HG02938 (cell line): Measurements from ENCODE around the gene GPS2.
A peak's percentile ranks its signal among the peaks of the same experiment; 100 is the strongest.

Experiments used
- ATAC-seq: cut with Tn5 transposase; IDR thresholded peaks from one replicate; pipeline ENCODE4 v1.9.1; 2021; ENCODE audit warnings: mild to moderate bottlenecking, moderate library complexity; ENCODE audit not compliant: unreplicated experiment

The GPS2 gene

GRCh38 chr17:7293816-7294613, 21.1 kb downstream of the GPS2 start:
- ATAC-seq: no peak

DNA sequence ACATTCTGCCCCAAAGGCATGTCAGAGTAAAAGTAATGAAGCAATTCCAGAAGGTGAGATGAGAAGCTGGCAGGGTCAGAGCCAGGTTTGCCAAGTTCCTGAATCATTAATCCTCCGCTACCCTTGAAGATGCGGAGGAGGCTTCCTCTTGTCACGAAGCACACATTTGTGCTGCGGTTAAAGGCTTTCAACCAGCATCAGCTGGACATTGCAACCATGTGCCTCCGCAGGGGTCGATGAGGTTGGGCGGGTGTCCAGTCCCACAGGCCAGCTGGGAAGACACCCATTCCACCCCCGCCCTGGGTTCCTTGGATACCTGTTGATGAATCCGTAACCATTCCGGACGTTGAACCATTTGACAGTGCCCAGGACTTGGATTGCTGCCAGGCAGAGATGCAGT, 22.0 kb downstream of the GPS2 start:
- no peak for ATAC-seq

DNA sequence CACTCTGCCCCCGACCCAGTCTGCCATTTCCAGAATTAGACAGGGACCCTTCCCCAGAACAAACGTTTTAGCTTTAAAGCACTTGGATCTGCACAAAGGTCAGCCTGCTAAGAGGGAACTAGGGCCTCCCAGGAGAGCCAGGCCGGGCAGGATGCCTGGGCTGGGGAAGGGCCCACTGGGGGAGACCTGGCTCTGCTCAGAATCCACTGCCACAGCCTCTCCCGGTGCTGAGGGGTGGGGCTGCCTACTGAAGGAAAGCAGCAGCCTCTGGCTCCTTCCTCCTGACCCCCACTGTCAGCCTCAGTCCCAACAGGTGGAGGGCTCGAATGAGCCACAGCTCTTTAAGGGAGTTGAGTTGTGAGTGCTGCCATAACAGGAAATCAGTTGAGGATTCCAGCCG, 22.4 kb downstream of the GPS2 start:
- no peak for ATAC-seq

DNA sequence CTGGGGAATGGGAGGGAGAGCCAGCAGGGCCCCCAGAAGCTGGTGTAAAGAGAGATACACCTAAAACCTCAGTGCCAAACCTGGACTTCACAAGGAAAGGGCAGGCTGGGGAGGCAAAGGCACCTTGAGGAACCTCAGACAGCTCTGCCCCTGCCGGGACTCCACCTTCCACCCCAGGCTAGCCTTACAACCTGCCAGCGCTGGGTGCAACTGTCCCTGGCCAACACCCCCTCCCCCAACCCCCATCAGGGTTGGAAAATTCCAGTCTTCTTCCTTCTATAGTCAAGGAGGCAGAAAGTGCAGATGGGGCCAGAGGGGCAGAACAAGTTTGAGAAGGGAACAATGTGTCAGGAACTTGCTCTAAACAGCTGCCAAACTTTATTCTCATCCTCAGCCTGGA, 23.0 kb downstream of the GPS2 start:
- ATAC-seq: no peak

DNA sequence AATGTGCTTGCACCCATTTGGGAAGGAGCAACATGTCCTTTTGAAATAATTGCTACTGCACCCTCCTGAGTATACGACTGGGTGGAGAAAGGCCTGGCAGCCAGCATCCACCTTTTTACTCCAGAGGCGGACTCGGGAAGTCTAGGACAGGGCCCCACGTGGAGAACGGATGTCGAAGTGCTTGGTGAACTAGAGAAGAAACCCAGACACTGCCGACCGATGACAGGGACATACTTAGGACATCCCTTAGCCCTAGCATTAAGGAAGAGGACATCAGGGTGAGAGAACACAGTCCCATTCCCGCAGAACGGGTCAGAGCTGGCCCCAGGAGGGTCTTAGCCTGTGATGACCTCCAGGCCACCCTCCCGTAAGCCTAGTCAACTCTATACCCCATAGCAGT, 24.5 kb downstream of the GPS2 start:
- ATAC-seq: no peak

DNA sequence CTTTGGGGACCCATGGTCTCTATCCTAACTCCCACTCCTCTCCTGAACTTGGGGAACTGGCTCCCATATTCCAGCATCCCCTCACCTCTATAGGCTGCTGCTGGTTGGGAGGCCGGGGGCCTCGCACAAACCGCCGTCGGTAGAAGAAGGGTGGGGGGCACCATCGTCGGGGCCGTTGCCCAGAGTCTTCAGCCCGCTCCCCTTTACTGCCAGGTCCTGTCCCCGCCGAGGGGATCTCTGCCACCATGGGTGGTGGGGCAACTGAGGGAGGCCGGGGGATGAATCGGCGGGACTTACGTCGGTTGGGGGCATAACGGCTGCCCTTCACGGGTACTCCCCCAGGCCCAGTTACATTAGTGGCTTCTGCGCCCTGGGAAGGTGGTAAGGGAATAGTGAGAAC, 25.0 kb downstream of the GPS2 start:
- ATAC-seq: no peak

GRCh38 chr17:7289256-7290032, 25.7 kb downstream of the GPS2 start:
- no peak for ATAC-seq

DNA sequence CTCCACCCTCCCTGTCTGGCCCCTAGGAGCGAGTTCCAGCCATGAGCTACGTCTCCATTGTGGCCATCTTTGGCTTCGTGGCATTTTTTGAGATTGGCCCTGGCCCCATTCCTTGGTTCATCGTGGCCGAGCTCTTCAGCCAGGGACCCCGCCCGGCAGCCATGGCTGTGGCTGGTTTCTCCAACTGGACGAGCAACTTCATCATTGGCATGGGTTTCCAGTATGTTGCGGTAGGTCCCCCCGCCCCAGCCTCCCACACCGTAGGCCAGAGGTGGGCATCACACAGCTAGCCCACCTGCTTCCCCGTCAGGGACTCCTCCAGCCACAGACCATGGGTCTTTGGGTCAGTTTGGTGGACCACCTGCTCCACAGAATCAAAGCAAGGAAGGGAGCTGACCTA, 29.5 kb downstream of the GPS2 start:
- no peak for ATAC-seq

- no peak for ATAC-seq
These were observed 30.2 kb downstream of the GPS2 start for GRCh38 chr17:7284911-7285310.

GRCh38 chr17:7283471-7284216, 31.5 kb downstream of the GPS2 start:
- ATAC-seq: no peak

DNA sequence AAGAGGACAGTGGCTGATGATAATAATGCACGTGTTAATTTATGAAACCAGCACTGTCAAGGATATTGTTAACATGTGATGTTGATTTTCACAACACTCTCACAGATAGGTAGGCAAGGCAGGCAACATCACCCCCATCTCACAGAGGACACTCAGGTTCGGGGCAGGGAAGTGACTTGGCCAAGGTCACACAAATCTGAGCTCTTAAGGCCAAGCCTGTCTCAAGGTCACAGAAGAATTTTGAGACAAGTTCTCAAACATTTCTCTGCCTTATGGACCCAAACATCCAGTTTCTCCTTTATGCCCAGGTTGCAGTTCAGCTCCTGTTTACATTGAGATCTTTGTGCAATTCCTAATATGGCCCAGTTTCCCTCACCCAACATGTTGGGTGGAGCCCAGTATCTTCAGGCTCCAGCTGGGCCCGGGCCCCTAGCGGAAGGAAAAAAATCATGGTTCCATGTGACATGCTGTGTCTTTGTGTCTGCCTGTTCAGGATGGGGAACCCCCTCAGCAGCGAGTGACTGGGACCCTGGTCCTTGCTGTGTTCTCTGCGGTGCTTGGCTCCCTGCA, 32.3 kb downstream of the GPS2 start:
- ATAC-seq: no peak

- no peak for ATAC-seq
These were observed 33.0 kb downstream of the GPS2 start for GRCh38 chr17:7281953-7282751.

DNA sequence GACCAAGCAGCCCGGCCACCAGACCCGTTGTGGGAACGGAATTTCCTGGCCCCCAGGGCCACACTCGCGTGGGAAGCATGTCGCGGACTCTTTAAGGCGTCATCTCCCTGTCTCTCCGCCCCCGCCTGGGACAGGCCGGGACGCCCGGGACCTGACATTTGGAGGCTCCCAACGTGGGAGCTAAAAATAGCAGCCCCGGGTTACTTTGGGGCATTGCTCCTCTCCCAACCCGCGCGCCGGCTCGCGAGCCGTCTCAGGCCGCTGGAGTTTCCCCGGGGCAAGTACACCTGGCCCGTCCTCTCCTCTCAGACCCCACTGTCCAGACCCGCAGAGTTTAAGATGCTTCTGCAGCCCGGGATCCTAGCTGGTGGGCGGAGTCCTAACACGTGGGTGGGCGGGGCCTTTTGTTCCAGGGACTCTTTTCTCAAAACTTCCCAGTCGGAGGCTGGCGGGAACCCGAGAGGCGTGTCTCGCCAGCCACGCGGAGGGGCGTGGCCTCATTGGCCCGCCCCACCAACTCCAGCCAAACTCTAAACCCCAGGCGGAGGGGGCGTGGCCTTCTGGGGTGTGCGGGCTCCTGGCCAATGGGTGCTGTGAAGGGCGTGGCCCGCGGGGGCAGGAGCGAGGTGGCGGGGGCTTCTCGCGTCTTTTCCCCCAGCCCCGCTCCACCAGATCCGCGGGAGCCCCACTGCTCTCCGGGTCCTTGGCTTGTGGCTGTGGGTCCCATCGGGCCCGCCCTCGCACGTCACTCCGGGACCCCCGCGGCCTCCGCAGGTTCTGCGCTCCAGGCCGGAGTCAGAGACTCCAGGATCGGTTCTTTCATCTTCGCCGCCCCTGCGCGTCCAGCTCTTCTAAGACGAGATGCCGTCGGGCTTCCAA, 33.8 kb downstream of the GPS2 start, which contains the start of gene SLC2A4:
TSS of gene SLC2A4 (plus strand) at position 645 of the 879 bp plus-strand sequence. CDS start at position 862, 217 bp downstream.
- peak; percentile 43 for ATAC-seq

DNA sequence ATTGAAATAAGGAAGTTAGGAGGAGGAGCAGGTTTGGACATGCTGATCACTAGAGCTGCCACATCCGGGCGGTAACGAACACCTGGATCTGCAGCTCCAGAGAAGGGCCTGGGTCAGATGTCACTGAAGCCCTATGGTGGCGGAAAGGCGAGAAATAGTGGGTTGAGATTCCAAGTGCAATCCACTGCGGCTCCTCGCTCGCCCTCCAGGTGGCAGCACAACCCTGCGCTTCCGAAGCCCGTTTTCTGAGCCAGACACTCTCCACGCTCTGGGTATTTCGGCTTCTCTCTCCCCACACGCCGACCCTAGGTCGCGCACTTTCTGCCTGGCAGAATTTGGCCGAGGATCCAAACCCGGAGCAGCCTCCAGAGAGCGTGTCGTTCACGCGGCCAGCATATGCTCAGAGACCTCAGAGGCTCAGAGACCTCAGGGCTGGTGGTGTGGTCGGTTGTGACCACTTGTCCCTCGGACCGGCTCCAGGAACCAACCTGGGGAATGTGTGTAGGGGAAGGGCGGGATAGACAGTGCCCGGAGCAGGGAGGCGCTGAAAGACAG, 34.6 kb downstream of the GPS2 start:
- ATAC-seq: peak; percentile 61

DNA sequence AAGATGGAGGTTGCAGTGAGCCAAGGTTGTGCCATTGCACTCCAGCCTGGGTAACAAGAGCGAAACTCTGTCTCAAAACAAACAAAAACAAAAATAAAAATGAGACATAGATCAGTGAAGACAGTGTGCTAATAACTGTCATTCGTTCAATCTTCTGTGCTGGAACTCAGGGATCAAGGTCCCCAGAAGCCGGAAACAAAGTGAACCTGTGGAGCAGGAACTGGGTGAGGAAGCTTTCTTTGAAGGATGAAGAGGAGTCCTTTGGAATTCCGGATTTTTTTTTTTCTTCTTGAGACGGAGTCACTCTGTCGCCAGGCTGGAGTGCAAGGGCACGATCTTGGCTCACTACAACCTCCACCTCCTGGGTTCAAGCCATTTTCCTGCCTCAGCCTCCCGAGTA, 35.7 kb downstream of the GPS2 start:
- ATAC-seq: no peak

DNA sequence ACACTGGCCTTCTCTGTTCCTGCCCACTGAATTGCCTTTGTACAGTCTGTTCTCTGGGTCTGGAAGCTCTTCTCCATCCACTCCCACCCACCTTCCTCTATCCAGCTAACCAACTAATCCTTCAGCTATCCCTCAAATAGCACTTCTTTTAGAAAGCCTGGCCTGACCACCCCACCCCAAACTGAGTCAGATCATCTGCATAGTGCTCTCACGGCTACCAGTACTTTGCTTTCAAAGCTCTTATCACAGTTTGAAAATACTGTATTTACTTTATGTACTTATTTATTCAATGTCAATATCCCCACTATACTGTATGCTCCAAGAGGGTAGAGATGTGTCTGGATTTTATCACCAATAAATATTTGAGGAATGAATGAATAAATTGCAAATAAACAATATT, 48.4 kb downstream of the GPS2 start:
- no peak for ATAC-seq

DNA sequence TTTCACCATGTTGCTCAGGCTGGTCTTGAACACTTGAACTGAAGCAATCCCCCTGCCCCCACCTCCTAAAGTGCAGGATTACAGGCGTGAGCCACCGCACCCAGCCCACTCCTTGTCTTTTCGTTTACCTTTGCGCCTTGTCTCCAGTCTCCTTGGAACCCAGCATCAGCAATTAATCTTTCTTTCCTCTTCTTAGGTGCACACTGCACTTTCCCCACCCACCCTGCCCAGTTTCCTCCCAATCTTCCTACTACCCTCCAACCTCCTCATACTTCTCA, 51.4 kb downstream of the GPS2 start:
- no peak for ATAC-seq

DNA sequence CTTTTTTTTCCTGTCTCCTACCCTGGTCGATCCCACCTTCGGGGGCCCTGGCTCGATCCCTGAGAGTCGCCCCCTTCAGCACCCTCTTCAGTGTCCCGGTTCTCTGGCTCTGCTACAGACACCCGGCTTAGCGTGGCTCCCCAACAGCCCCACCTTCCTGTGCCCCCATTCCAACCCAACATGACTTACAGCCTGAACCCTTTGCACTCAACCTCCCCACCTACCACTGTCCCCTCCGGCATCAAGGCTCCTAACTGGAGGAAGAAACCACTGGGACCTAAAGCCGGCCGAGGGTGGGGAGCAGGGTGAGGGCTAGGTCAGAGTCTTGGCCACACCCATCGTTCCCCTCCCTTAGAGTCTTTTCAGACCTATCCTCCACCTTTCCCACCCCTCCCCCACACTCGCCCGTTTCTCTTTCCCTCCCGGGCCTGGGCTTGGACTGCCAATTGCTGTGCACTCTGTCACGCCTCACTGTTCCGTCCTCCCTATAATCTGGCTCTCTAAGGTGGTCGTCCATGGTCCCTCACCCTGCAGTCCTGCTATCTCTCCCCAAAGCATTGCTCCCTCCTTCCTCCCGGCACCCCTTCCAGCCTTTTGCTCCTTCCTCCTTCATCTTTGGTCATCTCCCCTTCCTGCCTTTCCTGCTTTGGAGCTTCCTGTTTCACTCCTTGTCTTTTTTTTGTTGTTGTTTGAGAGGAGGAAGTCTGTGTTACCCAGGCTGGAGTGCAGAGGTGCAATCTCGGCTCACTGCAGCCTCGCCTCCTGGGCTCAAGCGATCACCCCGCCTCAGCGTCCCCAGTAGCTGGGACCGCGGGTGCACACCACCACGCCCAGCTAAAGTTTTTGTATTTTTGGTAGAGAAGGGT, 52.0 kb downstream of the GPS2 start:
- ATAC-seq: no peak
